22Rv1 (cell line): ENCODE results near the gene BEND6.

ENCODE experiments used
- ZFX ChIP-seq: fragments of 450-650 bp; IDR thresholded peaks from 2 replicates; pipeline ENCODE4 v1.6.1; 2017; ENCODE audit warnings: antibody characterized with exemption, borderline replicate concordance
- TF ChIP-seq, protein P1 (sequence below): fragments of 450-650 bp; IDR thresholded peaks from 2 replicates; pipeline ENCODE4 v1.5.1; 2017; ENCODE audit warnings: mild to moderate bottlenecking

DNA sequence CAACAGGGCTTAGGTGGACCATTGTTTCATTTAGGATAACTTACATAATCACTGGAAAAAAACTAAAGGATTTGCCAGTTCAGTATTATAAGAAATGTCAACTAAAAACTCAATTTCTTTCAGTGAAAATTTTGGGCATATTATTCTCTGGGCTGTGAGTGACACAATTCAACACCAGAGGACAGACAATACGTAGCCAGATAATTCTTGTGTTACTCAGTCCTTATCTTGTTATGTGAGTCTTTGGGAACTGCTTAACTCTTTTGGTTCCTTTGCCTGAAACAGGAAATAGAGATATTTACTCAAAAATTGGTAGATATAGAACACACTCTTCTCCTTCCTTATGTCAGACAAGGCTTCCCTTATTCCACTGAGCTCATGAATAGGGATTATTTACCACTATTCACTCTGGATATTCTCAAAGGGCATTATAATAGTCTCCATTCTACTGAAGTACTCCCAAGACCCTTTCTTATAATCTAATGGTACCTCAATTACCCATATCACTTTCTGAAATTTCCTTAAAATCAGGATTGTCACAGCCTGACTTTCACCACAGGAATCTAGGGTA lies 4.9 kb upstream of the BEND6 start:
- TF ChIP-seq, protein P1, sequence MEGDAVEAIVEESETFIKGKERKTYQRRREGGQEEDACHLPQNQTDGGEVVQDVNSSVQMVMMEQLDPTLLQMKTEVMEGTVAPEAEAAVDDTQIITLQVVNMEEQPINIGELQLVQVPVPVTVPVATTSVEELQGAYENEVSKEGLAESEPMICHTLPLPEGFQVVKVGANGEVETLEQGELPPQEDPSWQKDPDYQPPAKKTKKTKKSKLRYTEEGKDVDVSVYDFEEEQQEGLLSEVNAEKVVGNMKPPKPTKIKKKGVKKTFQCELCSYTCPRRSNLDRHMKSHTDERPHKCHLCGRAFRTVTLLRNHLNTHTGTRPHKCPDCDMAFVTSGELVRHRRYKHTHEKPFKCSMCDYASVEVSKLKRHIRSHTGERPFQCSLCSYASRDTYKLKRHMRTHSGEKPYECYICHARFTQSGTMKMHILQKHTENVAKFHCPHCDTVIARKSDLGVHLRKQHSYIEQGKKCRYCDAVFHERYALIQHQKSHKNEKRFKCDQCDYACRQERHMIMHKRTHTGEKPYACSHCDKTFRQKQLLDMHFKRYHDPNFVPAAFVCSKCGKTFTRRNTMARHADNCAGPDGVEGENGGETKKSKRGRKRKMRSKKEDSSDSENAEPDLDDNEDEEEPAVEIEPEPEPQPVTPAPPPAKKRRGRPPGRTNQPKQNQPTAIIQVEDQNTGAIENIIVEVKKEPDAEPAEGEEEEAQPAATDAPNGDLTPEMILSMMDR = no peak
- no peak for TF ChIP-seq ZFX
